Mucosa of gallbladder (tissue), 1 donor: ENCODE results near the gene NR2F1. TPM values are rescaled to one million over a fixed set of nuclear protein-coding genes. Genes with fewer than 3 reads are reported as not detected.
A peak's percentile ranks its signal among the peaks of the same experiment; 100 is the strongest.

Experiments
- DNase-seq: peaks from one replicate; pipeline ENCODE4 v3.0.0-alpha.2; 2020; ENCODE audit warnings: low spot score
- total RNA-seq: library from RNA; stranded (reverse); gene quantifications from one replicate; pipeline ENCODE4 v1.2.1, GENCODE V29; 2021
- donor health status: DM: no; HTN: no; CAD: no.

Gene NR2F1
- total RNA-seq, 1 donor from 2014 or later = 162 TPM

DNA sequence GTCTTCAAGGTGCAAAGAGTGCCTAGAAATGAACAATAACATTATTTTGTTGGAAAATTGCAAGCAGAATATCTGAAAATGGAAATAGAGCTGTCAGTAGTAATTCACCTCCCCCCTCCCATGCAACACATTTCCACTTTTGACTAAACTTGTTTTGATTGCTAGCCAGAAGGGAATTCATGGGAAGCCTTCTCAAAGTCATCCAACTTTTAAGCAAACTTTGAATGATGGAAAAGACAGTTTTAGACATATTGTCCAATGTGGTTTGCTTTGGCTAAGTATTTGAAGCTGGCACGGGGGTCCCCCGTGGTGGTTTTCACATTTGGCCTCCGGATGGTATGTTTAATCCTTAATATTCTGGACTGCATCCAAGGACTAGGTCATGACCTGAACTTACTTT is 7.5 kb downstream of the NR2F1 start:
- DNase-seq = no peak

DNA sequence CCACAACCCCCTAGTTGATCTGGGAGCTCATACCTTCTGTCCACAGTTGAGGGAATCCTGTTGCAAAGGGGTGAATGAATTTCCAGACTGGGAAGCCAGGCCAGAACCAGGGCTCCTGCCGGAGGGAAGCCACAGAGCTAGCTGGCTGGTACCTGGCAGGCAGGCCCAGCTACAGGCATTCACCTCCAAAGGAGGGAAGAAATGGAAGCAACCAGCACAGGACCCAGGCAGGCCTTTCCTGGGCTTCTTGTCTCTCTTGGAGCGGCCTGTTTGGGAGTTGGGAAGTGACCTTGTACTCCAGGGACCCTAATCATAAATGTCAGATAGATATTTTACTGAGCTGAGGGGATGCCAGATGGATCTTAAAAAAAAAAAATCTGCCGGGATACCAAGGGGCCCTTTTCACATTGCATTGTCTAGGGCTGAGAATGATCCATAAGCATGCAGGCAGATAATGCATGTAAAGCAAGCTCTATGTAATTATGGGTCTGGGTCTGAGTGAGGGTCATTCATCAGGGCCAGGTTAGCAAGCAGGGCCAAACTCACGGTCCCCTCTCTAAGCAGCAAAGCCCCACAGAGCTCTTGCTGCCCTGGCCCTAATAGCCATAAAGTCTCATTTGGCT is 8.4 kb downstream of the NR2F1 start:
- no peak for DNase-seq

DNA sequence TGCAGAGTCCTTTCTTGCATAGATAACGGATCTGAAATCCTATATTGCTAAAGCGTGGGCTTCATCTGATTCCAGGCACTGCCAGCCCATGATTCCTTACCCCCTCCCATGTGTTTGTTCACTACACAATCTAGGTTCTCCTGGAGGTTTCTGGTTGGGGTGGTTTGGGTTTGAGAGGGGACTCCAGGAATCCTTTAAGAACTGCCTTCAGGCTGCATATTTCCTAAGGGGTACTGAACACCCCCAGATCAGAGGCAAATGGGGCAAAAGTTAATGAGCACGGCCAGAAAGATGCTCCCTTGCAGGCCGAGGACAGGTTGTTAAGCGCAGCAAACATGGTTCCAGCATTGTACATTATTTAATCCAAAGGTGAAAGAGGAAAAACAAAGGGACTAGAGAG is 9.9 kb downstream of the NR2F1 start:
- DNase-seq = no peak

DNA sequence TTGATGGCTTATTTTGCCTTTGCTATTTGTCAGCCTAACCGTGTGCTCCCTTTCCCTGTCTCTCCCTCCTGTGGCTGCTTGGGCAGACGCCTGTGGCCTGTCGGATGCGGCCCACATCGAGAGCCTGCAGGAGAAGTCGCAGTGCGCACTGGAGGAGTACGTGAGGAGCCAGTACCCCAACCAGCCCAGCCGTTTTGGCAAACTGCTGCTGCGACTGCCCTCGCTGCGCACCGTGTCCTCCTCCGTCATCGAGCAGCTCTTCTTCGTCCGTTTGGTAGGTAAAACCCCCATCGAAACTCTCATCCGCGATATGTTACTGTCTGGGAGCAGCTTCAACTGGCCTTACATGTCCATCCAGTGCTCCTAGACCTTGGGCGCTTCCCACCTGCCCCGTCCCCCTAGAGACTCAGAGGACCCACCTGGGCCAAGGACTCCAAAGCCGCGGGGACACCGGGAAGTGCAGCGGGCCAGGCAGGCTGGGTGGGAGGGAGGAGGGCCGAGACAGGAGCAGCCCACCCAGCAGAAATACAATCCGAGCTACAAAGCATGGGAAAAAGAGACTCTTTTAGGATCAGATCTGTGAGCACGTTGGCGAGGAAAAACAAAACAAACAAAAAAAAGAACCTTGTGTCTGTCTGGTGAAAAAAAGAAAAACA is 10.6 kb downstream of the NR2F1 start:
- no peak for DNase-seq

DNA sequence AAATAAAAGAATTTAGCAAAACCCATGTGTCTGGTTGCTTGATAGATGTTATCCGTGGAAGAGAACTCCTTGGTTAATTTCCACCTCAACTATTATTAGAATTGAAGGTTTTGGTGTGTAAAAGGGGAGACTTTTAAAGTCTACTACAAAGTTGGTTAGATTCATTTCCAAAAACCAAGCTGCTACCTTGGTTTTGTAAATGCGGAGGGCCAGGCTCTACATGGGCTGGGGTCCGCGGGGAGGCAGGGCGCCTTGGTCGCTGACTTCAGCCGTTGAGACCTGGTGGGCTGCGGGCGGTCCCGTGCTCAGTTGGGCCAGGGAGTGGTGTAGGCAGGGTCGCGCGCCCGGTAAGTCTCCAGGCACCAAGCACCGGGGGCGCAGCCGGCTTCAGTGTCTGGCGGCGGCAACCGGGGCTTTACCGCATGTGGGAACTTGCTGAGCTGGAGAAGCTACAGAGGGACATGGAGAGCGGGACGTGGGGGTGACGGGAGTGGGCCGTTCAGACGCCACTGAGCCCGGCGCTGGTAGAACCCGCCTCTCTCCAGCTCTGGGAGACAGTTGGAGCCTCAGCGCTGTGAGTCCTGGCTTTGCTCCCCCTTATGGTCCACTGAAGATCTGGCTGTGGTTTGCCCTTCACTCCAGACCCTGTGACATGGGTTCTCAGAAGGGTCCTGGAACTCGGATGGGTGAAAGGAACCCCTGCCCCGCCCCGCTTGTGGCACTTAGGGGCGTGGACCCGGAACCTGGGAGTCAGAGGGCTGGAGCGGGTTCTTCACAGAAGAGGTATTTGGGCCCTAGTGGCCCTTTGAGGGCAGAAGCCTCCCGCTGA is 11.8 kb downstream of the NR2F1 start:
- no peak for DNase-seq

DNA sequence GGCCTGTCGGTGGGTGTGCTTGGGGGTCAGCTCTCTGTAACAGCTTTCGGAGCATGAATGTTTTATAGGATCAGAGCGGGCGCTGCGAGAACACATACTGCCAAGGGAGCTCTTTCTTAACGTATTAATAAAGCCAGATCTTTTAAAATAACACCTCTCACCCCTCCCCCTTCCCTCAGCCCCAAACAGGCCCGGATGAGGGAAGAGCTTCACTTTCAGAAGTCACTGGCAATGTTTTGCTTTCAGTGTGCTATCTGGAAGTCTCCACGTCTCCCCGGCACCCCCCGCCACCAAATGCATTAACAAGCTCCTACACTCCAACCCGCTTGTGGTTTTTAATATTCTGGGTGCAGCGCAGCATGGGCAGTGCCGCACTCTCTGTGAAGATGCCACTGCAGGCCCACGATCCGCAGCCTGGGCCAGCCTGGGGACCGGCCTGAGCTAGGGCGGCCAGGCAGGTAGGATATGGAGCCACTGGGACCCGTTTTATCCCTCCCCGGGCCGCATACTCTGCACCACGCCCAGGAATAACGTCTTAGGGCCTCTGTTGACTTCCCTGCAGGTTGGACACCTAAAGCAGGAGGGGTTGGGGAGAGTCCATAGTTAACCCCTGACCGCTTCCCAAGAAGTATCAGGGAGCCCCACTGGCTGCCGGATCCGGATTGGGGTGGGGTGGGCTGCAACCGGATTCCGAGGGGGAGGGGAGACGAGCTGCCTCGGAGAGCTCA is 12.6 kb downstream of the NR2F1 start:
- DNase-seq = no peak

DNA sequence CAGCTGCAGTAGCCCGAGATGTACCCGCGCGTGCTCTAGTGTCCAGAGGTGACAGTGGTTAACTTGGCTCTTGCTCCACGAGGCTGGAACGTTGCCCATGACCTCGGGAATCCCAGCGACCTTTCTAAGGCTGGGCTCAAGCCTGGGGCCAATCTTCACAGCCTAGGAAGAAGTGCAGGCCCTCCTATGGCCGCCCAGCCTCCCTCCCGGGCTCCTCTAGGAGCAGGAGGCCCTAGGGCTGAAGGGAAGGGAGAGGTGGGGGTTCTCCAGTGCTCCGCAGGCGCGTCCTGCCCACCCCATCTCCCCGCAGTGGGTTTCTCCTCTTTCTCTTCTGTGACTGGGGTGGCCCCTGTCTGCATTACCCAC is 13.3 kb downstream of the NR2F1 start:
- DNase-seq = no peak

DNA sequence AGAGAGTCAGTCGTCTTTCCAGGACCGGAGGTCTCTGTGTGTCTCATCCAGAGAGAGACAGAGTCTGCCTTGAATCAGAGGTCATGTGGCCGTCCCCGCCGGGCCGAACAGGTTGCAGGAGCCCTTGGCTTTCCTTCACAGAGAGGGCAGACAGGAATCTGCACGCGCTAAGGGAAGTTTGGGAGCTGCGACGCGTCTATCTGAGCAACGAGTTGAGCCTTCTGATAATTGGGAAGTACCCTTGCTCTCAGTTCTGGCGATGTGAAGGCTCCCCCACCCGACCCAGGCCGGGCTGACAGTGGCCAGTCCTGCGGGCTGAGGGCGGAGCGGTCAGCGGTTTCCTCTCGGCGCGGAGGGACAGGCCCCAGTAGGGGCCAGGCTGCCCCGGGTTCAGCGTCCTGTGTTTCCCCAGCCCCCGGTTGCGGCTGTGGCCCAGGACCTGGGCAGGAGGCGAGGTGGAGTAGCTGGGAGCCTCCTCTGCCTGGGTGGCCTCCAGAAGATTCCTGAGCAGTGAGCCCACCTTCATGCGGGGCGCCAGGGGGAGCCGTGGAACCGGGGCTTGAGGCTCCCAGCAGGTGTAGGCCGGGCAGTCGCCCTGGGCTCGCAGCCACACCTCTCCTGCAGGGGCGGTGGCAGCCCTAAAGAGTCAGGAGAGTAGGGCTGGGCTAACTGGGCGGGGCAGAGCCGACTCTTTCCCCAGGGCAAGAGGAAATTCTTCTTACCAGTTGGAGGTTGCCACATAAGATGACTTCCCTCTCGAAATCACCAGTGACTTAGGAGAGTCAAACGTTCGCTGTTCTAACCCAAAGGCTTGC is 13.9 kb downstream of the NR2F1 start:
- peak; percentile 82 for DNase-seq

DNA sequence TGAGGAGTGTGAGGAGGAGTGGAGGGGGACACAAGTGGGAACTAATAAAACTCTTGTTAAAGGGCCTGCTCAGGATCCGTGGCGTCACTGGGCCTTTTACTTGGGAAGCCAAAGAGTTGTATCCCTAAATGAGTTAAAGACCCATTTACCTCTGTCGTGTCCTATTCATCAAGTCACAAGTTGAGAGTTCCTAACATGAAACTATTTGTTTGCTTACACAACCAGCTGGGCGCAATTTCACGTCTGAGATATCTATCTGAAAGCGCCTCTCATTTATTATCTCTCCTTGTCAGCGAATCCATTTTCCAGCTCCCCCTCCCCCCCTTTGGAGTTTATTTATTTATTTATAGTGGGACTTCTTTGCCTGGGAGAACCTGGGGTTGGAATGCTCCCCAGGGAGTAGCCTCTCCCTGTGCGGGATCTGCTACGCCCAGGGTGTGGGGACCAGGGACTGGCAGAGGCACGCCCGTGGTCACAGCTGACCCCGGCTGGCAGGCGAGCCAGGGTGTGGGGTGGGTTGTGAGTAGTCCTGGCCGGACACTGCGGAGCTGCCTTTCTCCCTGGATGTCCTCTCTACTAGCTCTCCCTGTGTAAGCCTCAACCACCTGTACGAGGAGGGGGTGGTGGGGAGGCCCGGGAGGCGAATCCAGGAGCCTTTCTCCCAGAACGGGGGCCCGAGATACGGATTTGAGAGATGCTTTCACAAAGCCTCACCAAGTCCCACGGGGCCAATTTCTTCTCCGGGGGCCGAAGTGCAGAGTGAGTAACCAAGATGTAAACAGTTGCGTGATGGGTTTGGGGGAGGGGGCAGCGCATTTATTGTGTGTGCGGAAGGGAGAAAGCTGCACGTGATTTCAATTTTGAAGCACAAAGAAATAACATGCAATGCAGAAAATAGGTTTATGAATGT is 15.3 kb downstream of the NR2F1 start:
- DNase-seq = no peak

DNA sequence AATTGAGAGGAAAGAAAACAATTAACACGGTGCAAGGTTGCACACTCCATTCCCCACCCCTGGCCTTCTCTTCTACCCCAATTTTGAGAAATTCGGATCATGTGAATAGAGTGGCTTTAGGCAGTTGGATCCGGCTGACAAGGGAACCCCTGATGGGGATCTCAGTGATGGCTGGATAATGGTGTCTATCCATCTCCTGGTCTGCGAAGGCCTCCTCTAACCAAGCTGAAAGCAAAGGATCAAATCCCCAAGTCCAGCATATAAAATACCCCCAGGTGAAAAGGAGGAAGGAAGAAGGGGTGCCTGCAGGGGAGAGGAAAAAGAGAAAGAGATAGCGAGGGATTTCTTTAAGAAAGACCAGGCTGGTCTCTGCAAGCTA is 16.0 kb downstream of the NR2F1 start:
- no peak for DNase-seq

DNA sequence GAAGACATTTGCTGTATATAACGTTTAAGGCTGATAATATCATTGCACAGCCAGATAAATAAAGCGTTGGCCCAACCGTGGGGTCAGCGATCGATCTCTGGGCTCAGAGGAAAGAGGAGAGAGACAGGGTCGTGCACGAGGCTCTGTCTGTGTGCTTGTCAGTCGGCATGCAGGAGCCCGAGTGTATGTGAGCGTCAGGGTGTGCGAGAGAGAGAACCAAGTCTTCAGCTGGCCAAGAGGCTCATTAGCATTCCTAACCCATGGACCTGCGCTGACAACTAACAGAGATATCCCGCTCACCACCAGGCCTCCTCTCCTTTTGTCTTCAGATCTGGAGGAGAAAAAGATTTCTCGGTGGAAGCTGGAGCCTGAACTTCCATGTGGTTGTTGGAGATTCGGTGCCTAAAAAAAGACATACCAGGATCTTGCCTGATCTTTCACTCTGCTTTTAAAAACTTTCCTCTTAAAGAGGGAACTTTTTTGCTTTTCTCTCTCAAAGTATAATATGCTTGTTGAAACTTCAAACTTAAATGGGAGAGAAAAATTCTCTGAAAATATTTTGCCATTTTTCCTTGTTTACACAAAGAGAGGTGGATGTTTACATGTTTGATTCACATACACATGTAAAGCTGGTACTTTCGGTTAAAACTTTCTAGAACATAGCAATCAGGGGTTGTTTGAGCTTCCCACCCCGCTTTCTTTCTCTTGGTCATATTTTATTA is 16.5 kb downstream of the NR2F1 start:
- DNase-seq = no peak

DNA sequence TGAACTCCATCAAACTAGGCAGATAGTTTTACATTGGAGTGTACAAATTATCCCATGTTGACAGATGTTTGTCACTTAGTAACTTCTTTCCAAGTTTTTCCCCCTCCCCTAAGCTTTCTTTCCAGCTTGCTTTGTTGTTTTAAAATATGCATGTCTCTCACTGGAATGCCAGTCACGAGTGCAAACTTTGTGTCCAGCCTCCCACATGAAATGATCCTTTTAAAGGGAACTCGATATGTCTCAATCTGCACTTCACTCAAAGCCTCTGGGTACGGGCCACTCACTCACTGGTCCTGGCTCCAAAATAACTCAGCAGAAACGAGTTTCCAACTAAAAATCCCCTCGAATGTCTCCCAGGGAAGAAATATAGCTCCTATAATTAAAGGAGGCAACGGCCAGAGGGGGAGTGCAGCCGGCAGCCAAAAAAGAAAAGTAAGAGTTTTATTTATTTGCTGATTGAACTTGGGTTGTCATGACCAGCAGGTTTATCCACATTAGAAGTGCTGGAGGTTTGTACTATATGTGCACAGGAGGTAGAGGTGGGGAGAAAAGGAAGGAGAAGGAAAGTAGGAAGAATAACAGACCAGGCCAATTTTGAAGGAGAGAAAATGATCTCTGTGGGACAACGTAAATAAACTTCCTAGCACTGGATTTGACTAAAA is 17.5 kb downstream of the NR2F1 start:
- DNase-seq = no peak

DNA sequence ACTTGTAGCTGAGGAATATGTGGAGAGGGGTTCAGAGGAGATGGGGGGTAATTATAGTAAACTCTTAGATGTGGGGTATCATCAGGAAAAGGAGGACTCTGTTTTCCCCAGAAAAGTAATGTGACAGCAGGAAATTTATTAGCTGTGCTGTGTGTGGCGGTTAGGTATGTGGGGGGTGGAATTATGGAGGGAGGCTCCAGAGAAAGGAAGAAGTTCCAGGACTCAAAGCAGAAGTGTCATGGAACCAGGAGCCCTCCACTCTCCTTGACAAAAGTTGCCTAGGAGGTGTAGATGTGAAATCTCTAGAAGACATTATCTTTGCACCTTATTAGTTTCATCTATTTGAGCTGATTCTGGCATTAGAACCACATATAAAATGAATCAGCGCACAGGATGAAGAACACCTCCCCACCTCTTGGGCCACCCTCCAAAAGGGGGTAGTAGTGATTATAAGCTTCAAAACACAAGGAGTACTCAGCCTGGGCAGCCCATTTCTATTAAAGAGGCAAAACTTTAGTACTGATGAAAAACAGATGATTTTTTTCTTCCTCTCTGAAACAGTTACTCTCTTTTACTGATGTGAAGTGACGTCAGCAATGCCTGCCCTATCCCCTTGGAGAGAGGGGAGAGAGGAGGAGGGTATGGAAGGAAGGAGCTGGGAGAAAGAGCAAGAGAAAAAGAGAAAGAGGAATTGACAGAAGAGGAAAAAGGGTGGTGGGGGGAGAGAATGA is 18.2 kb downstream of the NR2F1 start:
- no peak for DNase-seq

DNA sequence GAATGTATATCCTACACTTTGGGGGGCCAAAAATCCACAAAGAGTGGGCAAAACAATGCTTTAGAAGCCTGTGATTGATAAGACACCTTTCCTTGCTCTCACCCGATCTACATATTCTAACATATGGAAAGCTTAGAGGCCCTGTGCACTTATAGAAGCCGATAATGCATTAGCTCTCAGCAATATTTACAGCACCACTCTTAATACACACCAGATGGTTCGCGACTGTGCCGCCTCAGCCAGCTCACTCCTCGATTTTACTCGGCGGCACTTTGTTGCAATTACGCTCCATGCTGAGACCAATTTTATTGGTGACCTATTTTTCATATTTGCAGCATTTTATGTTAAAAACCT is 18.8 kb downstream of the NR2F1 start:
- no peak for DNase-seq

DNA sequence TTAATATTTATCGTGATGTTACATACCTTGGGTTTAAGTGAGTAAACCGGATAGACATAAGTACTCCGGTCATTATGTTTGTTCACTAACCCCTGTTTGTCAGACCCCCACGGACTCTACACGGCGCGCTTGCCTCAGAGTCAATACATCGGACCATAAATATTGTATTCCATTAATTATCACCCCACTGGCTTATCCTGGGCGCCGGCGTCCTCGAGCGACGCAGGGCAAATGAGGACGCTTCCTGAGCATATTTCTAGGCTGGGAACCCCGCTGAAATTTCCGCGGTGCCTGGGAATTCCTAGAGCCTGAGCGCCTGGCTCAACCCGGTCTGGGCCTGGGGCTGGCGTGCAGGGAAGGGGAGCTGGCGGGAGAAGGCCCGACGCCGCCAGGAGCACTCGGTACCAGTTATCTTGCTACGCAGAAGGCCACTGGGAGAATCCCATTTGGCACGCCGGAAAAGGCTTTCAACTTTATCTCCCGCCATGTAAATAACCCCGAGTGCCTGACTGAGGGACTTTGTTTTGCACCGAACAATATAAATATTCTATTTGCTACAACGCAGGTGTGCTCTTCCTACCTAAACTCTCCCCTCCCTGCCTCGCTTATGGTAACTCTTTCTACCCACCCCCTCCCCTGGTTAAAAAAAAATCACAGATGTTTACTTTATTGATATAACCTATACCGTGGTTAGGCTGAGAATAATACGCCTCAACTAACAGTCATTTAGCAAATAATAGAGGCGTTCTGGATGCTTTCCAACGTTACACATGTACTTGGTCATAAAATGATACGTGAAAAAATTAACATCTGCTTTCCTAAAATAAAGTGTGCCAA is 19.4 kb downstream of the NR2F1 start:
- DNase-seq = no peak

DNA sequence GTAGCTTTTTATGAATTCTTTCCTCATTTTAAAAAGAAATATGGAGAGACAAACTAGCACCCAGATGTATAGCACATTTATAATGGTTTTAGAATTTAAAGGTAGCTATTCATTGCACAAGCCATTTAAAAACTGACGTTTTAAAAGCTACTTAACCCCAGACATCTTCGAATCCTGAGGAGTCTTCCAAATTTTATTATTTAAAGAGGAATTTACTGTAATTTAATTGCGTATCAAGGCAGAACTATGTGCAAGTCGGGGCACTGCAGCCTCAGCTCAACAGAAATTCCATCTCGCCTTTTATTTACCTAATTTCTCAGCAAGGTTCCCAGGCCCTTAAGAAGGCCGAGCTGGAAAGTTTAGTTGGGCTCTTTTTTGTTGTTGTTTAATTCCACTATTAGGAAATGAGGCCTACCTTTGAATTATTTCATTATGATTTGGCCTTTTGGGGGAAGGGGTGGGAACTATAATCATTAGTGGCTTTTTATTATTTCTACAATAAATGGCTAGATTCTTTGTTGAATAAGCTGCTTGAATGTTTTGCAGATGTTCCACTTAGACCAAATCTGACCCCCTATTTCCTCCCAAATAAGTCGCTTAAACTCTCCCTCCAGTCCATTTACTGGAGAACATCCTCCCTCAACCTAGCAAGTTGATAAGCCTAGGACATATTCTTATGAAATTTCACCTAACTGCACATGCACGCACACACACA is 20.2 kb downstream of the NR2F1 start:
- no peak for DNase-seq
